H1 (cell line): ENCODE results near the gene YIPF5. TPM values are rescaled to one million over a fixed set of nuclear protein-coding genes. Genes with fewer than 3 reads are reported as not detected.

Experiments used
- CBX5 ChIP-seq: fragments of 300-800, 300-1000 bp; sonication (generic); IDR thresholded peaks from 2 replicates; pipeline ENCODE4 v1.7.1; 2016; ENCODE audit warnings: antibody characterized with exemption, low read length, low read depth
- GABPA ChIP-seq: IDR thresholded peaks from 2 replicates; pipeline ENCODE4 v1.6.1; 2011; ENCODE audit warnings: mild to moderate bottlenecking, low read length, moderate library complexity, borderline replicate concordance; ENCODE audit not compliant: insufficient read depth
- RBBP5 ChIP-seq: IDR thresholded peaks from 2 replicates; pipeline ENCODE4 v1.7.1; 2012; ENCODE audit warnings: low read depth, mild to moderate bottlenecking, inconsistent platforms, low read length, moderate library complexity, borderline replicate concordance
- polyA plus RNA-seq, 7 experiments: library from polyadenylated mRNA; depleted of rRNA in 3 of 7; stranded (reverse) in 5 of 7; unstranded in 2 of 7; fragments of >200 nt in 5 of 7; fragments of 200-250 nt in 2 of 7; gene quantifications; 1 replicate in 5 of 7; 2 replicates in 1 of 7; 4 replicates in 1 of 7; pipeline versions ENCODE4 v1.2.1 to v1.2.3, GENCODE V29; 2011 to 2013; ENCODE audit warnings: missing spikeins in 2 of 7, mixed read lengths in 2 of 7
- total RNA-seq: library from RNA; stranded (reverse); fragmentation: NEBNext Ultra II Directional; extraction: Animal tissue kit (Norgen Biotek cat#: 25700); gene quantifications from 2 replicates; pipeline ENCODE4 v1.2.1, GENCODE V29; 2021

The YIPF5 gene
- total and polyA plus RNA-seq, 2 of the 8 experiments (the other 6 are each of a cell fraction or from before 2014, with no cell fraction given): 27.6 to 33.6 TPM

DNA sequence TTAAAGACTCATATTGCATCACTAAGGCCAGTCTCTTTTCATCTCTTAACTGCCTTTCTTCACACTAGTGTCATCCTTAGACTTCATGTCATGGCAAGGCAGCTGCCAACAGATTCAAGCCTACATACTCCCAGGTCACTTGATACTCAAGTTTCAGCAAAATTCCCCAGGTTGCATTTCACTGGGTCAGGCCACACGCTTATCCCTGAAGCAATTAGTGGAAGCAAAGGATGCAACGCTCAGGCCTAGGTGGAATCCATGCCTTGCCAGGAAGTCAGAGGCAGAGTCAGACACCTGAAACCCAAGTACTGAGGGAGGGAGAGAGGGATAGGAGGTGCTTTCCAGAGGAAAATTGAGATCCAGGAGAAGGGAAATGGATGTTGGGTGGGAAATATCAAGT is 28.9 kb downstream of the YIPF5 start (continued):
- TF ChIP-seq RBBP5: no peak
- TF ChIP-seq GABPA: no peak
- no peak for TF ChIP-seq CBX5
